Embryonic facial prominence (tissue), 1 donor: ENCODE results near the gene GSTA3.
"Not testable (repeated sequence)": the region's sequence is repeated elsewhere in the genome, so short reads cannot be mapped to it uniquely, and the experiment has no call there.

Experiments used
- DNase-seq: peaks from one replicate; pipeline ENCODE4 v3.0.0-alpha.2; 2016; ENCODE audit errors: extremely low spot score

The GSTA3 gene

DNA sequence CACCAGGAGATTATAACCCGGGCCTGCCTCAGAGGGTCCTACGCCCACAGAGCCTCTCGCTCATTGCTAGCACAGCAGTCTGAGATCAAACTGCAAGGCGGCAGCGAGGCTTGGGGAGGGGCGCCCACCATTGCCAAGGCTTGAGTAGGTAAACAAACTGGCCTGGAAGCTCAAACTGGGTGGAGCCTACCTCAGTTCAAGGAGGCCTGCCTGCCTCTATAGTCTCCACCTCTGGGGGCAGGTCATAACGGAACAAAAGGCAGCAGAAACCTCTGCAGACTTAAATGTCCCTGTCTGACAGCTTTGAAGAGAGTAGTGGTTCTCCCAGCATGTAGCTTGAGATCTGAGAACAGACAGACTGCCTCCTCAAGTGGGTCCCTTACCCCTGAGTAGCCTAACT lies 48.3 kb downstream of the GSTA3 start:
- not testable (repeated sequence) for DNase-seq

DNA sequence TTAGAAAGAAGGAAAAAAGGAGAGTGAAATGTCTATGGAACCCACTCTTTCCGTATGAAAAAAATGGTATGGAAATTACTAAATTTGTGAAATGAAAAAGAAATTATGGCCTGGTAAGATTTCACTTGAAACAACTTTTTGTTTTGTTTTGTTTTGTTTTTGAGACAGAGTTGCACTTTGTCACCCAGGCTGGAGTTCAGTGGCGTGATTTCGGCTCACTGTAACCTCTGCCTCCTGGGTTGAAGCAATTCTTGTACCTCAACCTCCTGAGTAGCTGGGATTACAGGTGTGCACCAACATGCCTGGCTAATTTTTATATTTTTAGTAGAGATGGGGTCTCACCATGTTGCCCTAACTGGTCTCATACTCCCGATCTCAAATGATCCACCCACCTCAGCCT lies 51.1 kb downstream of the GSTA3 start:
- no peak for DNase-seq

DNA sequence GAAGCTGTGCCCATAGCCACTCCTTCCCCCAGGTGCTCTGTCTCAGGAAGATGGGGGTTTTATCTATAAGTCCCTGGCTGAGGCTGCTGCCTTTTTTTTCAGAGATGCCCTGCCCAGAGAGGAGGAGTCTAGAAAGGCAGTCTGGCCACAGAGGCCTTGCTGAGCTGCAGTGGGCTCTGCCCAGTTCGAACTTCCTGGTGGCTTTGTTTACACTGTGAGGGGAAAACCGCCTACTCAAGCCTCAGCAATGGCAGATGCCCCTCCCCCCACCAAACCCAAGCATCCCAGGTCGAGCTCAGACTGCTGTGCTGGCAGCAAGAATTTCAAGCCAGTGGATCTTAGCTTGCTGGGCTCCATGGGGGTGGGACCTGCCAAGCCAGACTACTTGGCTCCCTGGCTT lies 53.4 kb downstream of the GSTA3 start:
- DNase-seq: not testable (repeated sequence)

DNA sequence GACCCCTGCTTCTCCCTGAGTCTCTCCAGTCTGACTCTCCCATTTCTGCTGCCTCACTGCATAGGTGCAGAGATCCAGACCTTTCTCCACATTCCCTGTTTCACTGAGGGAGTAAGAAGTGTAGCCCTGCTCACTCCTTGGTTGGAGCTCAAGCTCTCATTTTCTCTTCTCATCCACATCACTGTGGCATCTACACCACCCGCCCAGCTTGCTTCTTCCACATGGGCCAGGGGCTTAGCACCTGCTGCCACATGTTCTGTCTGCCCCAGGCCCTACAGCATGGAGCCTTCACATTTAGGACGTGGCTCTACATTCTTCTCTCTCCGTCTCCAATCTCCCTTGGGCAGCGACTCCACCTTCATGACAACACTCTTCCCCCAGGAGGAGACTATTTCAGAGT lies 60.4 kb downstream of the GSTA3 start:
- DNase-seq: no peak
